Parathyroid adenoma (tissue), 2 donors: ENCODE results near the gene MPP4.
A peak's percentile ranks its signal among the peaks of the same experiment; 100 is the strongest.

ENCODE experiments used
- H2AFZ ChIP-seq: fragments of 300-600 bp; sonication (generic); one replicate; pipeline ENCODE4 v1.7.0; 2017; ENCODE audit warnings: antibody characterized with exemption, mild to moderate bottlenecking
- H3K27ac ChIP-seq: fragments of 300-600 bp; sonication (generic); one replicate; pipeline ENCODE4 v1.7.0; 2017
- H3K27me3 ChIP-seq: fragments of 300-600 bp; sonication (generic); one replicate; pipeline ENCODE4 v1.7.0; 2017; ENCODE audit warnings: low read length; ENCODE audit not compliant: control insufficient read depth, insufficient read depth
- H3K36me3 ChIP-seq: fragments of 300-600 bp; sonication (generic); one replicate; pipeline ENCODE4 v1.7.0; 2017; ENCODE audit warnings: low read length; ENCODE audit not compliant: control insufficient read depth, insufficient read depth
- H3K4me1 ChIP-seq: fragments of 300-600 bp; sonication (generic); one replicate; pipeline ENCODE4 v1.7.0; 2017; ENCODE audit warnings: control low read depth
- H3K4me2 ChIP-seq: fragments of 300-600 bp; sonication (generic); one replicate; pipeline ENCODE4 v1.7.0; 2017; ENCODE audit warnings: low read length
- H3K4me3 ChIP-seq: fragments of 300-600 bp; sonication (generic); one replicate; pipeline ENCODE4 v1.7.0; 2017; ENCODE audit warnings: low read depth, low read length
- H3K79me2 ChIP-seq: fragments of 300-600 bp; sonication (generic); one replicate; pipeline ENCODE4 v1.7.0; 2017; ENCODE audit warnings: control low read depth
- H3K9ac ChIP-seq: fragments of 300-600 bp; sonication (generic); one replicate; pipeline ENCODE4 v1.7.0; 2017; ENCODE audit warnings: mild to moderate bottlenecking
- H3K9me3 ChIP-seq: fragments of 300-600 bp; sonication (generic); one replicate; pipeline ENCODE4 v1.7.0; 2017; ENCODE audit warnings: low read length; ENCODE audit not compliant: control insufficient read depth
- TF ChIP-seq, protein P1 (sequence below): fragments of 300-600 bp; sonication (generic); IDR thresholded peaks from one replicate; pipeline ENCODE4 v1.7.0; 2017; ENCODE audit warnings: antibody characterized with exemption, mild to moderate bottlenecking
- donor health status: primary hyperparathyroidism.

MPP4 gene

DNA sequence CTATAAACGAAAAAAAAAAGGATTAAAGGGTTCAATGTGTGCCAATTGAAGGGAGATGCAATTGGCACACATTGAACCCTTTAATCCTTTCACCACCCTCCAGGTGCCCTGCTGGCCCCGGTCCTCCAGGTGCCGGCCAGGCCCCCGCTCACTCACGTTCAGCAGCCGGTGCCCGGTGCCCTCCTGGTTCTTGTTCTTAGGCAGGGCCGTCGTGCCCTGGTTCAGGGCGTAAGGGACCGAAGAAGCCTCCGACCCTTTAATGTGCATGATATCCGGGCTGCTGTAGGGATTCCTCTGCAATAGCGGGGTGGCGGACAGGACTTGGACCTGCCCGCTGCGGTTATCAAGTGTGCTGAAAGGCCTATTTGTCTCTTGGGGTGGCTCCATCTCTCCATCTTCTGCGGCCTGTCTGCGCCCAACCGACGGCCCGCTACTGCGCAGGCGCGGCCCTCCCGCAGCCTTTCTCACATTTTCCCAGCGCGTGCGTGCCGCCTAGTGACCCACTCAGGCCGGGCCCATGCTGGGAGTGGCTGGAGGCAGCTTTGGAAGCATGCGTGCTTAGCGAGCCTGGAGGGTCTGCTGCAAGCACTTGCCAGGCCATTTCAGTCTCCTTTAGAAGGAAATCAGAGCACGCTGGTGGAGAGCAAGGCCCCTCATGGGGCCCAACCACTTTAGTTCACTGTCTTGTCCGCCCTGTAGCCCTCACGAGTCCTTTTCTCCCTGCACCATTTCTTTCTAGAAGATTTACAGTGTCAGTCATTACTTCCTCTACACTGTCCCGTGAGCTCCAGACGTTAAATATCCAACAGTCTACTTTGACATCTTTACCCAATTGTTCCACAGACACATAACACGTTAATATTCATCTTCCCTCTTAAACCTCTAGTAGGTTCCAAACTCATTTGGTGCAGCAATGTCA, 79.4 kb downstream of the MPP4 start:
- no peak overlapping the region for H3K4me3 ChIP-seq

DNA sequence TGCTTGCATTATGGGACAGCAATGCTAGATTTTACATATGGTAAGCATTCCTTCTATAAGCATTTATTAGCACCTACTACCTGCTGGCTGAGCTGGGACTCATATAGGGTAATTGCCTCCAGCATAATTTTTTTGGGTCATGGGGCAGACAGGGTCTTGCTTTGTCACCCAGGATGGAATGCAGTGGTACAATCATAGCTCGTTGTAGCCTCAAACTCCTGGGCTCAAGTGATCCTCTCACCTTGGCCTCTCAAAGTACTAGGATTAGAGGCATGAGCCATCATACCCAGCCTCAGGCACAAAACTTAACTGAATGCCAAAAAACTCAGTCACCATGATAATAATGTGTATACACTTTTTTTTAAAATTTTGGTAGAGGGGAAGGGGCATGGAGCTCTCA, 90.4 kb downstream of the MPP4 start:
- H3K4me3 ChIP-seq = no peak overlapping the region
- H3K4me2 ChIP-seq = no peak overlapping the region
- H3K4me1 ChIP-seq = no peaks in the 10 kb centered on the region
- H3K36me3 ChIP-seq = no peaks in the 10 kb centered on the region
- no peak overlapping the region for H3K9ac ChIP-seq
- no peaks in the 10 kb centered on the region for H3K27me3 ChIP-seq
- H3K9me3 ChIP-seq = no peaks in the 10 kb centered on the region
- no peaks in the 10 kb centered on the region for H3K79me2 ChIP-seq
- TF ChIP-seq, protein P1, sequence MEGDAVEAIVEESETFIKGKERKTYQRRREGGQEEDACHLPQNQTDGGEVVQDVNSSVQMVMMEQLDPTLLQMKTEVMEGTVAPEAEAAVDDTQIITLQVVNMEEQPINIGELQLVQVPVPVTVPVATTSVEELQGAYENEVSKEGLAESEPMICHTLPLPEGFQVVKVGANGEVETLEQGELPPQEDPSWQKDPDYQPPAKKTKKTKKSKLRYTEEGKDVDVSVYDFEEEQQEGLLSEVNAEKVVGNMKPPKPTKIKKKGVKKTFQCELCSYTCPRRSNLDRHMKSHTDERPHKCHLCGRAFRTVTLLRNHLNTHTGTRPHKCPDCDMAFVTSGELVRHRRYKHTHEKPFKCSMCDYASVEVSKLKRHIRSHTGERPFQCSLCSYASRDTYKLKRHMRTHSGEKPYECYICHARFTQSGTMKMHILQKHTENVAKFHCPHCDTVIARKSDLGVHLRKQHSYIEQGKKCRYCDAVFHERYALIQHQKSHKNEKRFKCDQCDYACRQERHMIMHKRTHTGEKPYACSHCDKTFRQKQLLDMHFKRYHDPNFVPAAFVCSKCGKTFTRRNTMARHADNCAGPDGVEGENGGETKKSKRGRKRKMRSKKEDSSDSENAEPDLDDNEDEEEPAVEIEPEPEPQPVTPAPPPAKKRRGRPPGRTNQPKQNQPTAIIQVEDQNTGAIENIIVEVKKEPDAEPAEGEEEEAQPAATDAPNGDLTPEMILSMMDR = no peak
- no peak overlapping the region for H2AFZ ChIP-seq
- no peak overlapping the region for H3K27ac ChIP-seq

More for the DNA sequence above, 79.4 kb downstream of the MPP4 start:
- H3K9ac ChIP-seq = no peak overlapping the region
- no peak overlapping the region for H3K27ac ChIP-seq
- no peaks in the 10 kb centered on the region for H3K79me2 ChIP-seq
- H3K4me1 ChIP-seq = no peaks in the 10 kb centered on the region
- no peaks in the 10 kb centered on the region for H3K36me3 ChIP-seq
- H3K9me3 ChIP-seq = no peaks in the 10 kb centered on the region
- H3K27me3 ChIP-seq = no peaks in the 10 kb centered on the region
- H3K4me2 ChIP-seq = no peak overlapping the region
- TF ChIP-seq, protein P1 = no peak
- H2AFZ ChIP-seq = peak overlapping the region; percentile 70

DNA sequence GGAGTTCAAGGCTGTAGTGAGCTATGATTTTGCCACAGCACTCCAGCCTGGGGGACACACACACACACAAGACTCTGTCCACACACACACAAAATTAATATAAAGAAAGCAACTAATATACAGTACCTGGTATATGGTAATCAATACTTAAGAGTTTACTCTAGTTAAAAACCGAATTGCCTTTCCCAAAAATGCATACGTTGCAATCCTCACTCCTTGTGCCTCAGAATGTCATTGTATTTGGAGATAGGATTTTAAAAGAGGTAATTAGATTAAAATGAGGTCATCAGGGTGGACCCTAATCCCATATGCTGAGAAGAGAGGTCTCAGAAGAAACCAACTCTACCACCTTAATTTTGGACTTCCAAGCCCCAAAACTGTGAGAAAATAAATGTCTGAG, 90.9 kb downstream of the MPP4 start:
- H3K79me2 ChIP-seq = no peaks in the 10 kb centered on the region
- TF ChIP-seq, protein P1 = no peak

DNA sequence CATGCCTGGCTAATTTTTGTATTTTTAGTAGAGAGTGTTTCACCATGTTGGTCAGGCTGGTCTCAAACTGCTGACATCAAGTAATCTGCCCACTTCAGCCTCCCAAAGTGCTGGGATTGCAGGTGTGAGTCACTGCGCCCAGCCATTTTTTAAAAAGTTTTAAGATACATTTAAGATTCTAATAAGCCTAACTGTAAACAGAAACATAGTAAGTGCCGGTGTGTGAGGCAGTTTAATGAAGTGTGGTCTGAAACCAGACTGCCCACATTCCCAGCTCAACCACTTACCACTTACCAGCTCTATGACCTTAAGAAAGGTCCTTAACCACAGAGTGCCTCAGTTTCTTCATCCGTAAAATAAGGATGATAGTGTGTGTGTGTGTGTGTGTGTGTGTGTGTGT, 97.5 kb downstream of the MPP4 start:
- Histone ChIP-seq H3K4me1 (no peaks in the 10 kb centered on the region), H3K27me3 (no peaks in the 10 kb centered on the region), H3K4me2 (no peak overlapping the region), H3K9ac (no peak overlapping the region), H2AFZ (no peak overlapping the region), H3K9me3 (no peaks in the 10 kb centered on the region), H3K27ac (no peak overlapping the region), H3K4me3 (no peak overlapping the region), H3K79me2 (no peaks in the 10 kb centered on the region), H3K36me3 (no peaks in the 10 kb centered on the region)
- TF ChIP-seq, protein P1 = no peak

More for the DNA sequence above, 90.9 kb downstream of the MPP4 start:
- Histone ChIP-seq H3K4me1 (no peaks in the 10 kb centered on the region), H3K36me3 (no peaks in the 10 kb centered on the region), H3K9me3 (no peaks in the 10 kb centered on the region), H3K4me2 (no peak overlapping the region), H2AFZ (no peak overlapping the region), H3K27me3 (no peaks in the 10 kb centered on the region), H3K27ac (no peak overlapping the region), H3K9ac (no peak overlapping the region), H3K4me3 (no peak overlapping the region)

DNA sequence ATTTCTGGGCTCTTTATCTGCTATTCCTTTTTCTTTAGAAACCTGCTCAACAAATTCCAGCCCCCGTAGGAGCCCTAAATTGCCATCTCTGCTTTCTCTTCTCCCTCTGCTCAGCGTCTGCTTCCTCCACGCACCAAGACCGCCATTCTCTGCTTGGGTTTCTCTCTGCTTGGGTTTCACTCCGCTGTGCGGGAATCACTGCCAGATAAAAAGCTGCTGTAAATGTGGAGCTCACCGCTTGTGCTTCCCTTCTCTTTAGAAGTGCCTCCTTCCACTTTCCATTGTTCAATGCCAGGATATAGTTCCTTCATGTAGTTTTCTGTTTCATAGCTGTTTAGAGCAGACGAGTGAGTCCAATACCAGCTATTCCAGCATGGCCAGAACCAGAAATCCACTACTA, 101.0 kb downstream of the MPP4 start:
- Histone ChIP-seq H3K9ac (no peak overlapping the region), H2AFZ (no peak overlapping the region), H3K27ac (no peak overlapping the region), H3K4me1 (no peaks in the 10 kb centered on the region), H3K79me2 (no peaks in the 10 kb centered on the region), H3K4me3 (no peak overlapping the region), H3K27me3 (no peaks in the 10 kb centered on the region), H3K4me2 (no peak overlapping the region), H3K36me3 (no peaks in the 10 kb centered on the region), H3K9me3 (no peaks in the 10 kb centered on the region)
- TF ChIP-seq, protein P1 = no peak
